Activated CD8-positive, alpha-beta memory T cell treated with anti-CD3 and anti-CD28 coated beads, Interleukin-2, amount 50 U/mL, for 24 hours (primary cell): Measurements from ENCODE around the gene PRR14.
A peak's percentile ranks its signal among the peaks of the same experiment; 100 is the strongest.

Experiments used
- DNase-seq: peaks from one replicate; pipeline ENCODE4 v3.0.0-alpha.2; 2020; ENCODE audit errors: extremely low read depth

Gene PRR14

DNA sequence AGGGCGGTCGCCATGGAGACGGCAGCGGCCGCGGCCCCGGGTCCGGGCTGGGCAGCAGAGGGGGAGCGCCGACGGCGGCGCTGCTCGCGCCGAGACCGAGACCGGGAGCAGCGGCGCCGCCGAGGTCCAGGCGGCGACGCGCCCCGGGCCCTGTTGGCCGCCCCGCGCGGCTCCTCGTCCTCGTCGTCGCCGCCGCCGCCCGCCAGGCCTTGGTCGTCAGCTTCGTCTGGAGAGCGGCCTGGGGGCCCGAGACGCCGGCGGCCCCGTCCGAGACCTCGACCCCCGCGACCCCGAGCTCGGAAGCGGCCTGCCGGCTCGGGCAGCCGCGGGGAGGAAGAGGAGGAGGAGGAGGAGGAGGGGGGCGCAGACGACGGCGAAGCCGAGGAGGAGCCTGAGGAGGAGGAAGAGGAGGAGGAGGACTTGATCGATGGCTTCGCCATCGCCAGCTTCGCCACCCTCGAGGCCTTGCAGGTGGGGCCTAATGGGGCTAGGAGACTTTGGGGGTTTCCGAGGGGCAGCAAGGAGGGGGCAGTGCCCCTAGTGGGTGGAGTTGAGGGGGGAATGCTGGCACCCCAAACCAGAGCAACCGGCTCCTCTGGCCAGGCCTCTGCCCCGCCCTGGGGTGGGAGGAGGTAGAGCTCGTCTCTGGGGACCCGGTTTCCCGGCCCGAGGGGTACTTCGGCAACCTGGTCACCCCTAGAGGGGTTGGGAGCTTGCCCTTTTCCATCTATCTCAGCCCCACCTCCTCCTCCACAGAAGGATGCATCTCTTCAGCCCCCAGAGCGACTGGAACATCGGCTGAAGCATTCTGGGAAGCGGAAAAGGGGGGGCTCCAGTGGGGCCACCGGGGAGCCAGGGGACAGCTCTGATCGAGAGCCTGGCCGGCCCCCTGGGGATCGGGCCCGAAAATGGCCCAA is 9.0 kb downstream of the PRR14 start:
- no peak for DNase-seq

DNA sequence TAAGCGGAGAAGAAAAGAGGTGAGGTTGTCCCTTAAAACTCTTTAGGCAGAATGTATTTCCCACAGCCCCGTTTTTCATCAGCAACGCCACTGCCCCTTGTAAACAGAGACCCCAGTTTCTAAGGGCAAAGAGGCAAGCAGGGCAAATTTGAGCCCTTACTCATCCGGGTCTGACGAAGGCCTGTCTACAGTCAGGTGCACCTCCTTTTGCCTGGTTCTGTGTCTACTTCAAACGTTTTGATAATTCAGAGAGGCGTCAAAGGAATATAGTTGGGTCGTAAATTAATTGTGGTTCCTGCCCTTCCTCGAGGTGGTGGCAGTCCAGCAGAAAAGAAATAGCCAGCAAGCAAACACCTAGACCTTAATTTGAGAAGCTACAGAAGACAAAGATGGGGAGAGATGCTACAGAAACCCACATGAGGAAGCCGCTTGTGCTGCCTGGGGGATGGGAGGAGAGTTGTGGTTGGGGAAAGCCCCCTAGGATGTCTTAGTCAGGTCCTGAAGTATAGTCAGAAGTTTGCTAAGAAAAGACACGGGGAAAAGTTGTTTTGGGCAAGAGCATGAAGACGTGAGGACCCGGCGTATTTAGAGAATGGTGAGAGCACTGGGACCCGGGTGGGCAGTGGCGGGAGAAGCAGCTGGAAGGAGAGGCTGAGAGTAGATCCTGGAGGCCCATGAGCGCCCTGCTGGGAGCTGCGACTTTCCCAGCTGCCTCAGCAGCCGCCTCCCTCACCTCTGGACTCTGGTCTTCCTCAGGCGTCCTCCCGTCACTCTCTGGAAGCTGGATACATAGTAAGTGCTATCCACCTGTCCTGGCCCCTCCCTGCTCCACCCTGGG is 9.9 kb downstream of the PRR14 start:
- DNase-seq, result peak; percentile 66

DNA sequence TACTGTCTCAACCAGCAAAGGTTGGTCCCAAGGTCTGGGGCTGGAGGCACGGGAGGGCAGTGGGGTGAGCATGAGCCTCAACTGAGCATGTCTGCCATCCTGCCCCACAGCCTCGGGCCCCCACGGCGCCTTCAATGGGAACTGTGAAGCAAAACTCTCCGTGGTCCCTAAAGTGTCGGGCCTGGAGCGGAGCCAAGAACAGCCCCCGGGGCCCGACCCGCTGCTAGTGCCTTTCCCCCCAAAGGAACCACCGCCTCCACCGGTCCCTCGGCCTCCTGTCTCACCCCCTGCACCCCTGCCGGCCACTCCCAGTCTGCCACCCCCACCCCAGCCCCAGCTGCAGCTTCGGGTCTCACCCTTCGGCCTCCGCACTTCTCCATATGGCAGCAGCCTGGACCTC is 11.7 kb downstream of the PRR14 start:
- no peak for DNase-seq

DNA sequence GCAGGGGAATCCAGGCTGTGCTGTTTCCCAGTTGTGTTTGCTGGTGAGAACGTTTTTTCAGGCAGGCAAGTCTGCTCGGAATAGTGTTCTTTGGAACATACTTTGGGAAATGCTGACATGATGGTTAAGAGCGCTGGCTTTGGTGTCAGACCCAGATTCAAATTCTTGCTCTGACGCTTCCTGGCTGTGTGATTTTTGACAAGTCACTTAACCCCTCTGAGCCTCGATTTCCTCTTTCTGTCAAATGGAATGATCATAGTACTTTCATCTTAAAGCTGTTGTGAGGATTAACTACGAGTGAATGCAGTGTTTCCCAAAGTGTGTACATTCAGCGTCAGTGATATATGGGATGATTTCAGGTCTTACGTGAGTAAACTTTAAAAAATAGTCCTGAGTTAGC is 12.3 kb downstream of the PRR14 start:
- DNase-seq, result no peak

DNA sequence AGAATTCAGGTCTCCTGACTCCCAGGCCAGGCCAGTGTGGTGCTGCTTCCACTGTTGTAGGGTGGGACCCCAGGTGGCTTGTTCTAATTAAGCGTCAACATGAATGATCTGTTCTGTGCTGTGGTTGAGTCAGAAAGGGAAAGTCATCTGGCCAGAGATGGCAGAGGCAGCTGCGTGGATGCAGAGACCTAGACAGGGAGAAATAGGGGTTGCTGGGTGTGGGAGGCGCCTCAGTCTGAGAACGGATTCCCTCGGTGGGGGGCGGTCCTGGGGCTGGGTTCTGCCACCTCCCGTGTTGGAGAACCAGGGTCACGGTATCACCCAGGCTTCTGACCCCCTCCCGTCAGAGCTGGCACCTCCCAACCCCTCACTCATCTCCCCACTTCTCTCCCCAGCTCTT is 13.1 kb downstream of the PRR14 start:
- no peak for DNase-seq

DNA sequence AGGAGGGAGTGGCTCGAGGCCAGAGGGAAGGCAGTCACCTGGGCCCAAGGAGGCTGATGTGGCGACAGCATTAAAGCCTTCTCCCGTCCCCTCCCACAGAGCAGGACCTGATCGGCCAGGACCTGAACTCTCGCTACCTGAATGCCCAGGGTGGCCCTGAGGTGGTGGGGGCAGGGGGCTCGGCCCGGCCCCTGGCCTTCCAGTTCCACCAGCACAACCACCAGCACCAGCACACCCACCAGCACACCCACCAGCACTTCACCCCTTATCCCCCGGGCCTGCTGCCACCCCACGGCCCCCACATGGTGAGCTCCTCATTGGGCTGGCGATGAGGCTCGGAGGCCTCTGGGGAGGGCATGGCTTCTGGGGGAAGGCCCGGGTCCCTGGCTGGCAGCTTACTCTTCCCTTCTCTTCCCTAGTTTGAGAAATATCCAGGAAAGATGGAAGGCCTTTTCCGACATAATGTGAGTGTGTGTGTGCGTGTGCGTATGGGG is 13.9 kb downstream of the PRR14 start:
- DNase-seq, result no peak

GRCh38 chr16:30665155-30665829 is 14.5 kb downstream of the PRR14 start:
- no peak for DNase-seq

DNA sequence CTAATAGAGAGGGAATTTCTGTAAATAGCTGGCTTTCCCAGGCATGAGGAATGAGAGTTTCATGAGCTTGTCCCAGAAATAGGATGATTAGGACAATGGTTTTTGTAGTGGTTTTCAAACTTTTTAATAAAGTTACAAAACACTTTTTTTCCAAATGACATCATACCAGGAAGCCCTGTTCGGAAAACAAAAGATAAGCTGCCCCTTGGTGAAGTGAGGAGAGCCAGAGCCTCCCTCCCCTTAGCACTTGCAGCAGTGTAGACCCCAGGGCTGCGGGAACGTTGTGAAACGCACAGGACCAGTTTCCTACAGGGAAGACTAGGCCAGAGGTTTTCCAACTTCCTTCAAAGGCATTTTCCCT is 15.1 kb downstream of the PRR14 start:
- DNase-seq, result no peak

- no peak for DNase-seq
These were observed 15.9 kb downstream of the PRR14 start for GRCh38 chr16:30666681-30667080.

GRCh38 chr16:30667361-30667905 is 16.7 kb downstream of the PRR14 start:
- no peak for DNase-seq

GRCh38 chr16:30668393-30668792 is 17.6 kb downstream of the PRR14 start:
- no peak for DNase-seq

- no peak for DNase-seq
These were observed 18.5 kb downstream of the PRR14 start for GRCh38 chr16:30669026-30669902.

DNA sequence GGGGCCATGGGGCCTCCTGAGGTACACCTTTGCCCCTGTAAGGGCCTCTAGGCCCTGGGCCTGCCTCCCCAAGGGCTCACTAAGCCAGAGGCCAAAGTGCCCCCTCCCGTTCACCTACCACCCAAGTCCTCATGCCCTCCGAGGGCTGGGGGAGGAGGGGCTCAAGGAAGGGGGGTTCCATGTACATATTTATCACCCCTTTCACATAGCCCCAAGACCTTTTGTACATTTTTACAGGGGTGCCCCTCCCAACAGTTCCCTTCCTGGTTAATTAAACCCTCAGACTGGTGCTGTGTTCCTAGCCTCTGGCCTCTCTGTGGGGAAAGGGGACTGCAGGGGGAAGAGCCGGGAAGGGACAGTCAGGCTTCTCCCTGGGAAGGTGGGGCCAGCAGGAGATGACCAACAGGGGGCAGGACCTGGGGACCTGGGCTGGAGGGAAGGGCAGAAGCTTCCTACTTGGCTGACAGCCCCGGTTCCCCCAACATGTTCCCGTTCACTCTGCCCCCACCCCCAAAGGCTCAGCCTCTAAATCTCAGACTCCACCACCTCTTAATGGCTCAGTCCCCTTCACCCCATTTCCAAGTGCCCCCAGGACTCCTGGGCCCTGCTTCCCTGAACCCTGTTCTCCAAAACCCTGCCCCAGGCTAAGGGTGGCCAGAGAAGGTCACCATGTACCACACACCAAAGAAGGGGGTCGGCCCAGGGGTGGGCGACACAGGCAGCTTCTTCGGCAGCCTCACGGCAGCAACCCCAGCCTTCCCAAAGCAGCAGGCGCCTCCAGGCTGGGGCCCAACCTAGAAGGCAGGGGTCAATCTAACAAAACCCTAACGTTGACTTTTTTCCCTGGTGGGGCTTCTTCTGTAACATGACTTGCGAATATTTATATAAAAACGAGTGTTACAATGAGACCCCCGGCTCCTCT is 19.4 kb downstream of the PRR14 start:
- DNase-seq, result no peak

DNA sequence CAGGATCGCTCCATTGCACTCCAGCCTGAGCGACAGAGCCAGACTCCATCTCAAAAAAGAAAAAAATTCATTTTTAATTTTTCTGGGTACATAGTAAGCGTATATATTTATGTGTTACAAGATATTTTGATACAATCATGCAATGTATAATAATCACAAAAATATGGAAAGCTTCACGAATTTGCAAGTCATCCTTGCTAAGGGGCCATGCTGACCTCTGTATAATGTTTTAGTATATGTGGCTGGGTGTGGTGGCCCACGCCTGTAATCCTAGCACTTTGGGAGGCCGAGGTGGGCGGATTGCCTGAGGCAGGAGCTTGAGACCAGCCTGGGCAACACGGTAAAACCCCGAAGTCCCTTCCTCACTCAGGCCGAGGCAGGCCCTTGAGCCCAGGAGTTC is 24.4 kb downstream of the PRR14 start:
- DNase-seq, result no peak

DNA sequence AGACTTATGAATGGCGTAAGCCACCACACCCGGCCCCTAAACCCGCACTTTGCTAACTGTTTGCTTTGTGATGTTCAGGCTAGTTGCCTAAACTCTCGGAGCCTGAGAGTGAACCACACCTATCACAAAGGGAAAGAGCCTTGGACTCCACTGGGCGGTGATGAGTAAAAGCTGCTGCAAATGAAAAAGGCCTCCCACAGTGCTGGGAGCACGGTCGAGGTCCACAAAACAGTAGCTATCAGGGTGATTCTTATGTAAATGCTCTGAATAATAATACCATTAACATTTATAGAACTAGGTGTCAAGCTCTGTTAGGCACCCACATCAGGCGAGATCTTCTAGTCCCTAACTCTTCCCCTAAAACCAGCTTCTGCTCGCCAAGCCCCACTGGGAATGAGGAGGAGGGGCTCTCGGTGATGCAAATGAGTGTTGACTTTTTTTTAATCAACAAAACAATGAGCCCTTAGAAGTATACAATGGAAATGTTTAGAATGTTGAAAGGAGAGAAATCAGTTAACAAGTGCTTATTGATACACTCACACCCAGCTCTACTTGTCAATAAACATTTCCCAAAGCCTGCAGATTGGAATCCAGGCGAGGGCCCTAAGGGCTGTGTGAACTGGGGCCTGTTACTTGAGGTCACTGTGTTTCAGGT is 27.3 kb downstream of the PRR14 start:
- no peak for DNase-seq

DNA sequence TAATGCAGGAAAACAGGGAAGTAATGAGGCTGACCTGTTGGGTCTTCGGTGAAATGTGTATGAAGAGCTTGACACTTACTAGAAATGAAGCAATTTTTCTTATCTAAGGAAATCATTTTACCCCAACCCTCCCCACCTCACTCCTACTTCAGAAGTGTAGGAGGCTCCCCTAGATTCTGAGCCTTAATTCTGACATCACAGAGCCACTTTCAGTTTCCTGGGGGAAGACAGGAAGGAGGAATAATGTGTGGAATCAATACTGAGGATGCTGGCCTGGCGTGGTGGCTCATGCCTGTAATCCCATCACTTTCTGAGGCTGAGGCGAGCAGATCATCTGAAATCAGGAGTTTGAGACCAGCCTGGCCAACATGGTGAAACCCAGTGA is 27.8 kb downstream of the PRR14 start:
- DNase-seq, result no peak

DNA sequence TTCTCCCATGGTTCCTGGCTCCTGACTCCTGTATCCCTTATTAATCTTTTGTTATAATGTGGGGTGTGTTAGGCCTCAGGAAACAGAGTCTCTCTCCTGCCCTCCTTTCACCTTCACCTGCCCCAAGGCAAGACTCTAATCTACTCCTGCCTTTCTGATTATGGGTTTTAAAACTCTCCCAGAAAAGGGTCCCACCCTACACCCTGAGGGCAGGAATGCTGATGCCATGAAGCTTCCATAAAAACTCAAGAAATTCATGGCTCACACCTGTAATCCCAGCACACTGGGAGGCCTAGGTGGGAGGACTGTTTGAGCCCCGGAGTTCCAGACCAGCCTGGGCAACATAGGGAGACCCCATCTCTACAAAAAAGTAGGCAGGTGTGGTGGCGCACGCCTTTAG is 29.6 kb downstream of the PRR14 start:
- DNase-seq, result no peak

GRCh38 chr16:30688701-30689100 is 37.9 kb downstream of the PRR14 start:
- no peak for DNase-seq

- DNase-seq, result no peak
These were observed 41.1 kb downstream of the PRR14 start for GRCh38 chr16:30691907-30692306.
